BLaER1 (cell line): Measurements from ENCODE around the gene RPGR.

Experiments used
- H3K27ac ChIP-seq: shearing (Covaris generic); formaldehyde crosslinking; 2 replicates; pipeline ENCODE4 v1.8.1; 2022
- H3K27me3 ChIP-seq: shearing (Covaris generic); formaldehyde crosslinking; 2 replicates; pipeline ENCODE4 v1.8.1; 2022
- H3K36me3 ChIP-seq: shearing (Covaris generic); formaldehyde crosslinking; 2 replicates; pipeline ENCODE4 v1.8.1; 2022
- H3K4me1 ChIP-seq: shearing (Covaris generic); formaldehyde crosslinking; 2 replicates; pipeline ENCODE4 v1.8.1; 2022
- H3K4me2 ChIP-seq: shearing (Covaris generic); formaldehyde crosslinking; 2 replicates; pipeline ENCODE4 v1.8.1; 2022
- H3K4me3 ChIP-seq: shearing (Covaris generic); formaldehyde crosslinking; 2 replicates; pipeline ENCODE4 v1.8.1; 2022
- H3K9ac ChIP-seq: shearing (Covaris generic); formaldehyde crosslinking; 2 replicates; pipeline ENCODE4 v1.8.1; 2022
- H3K9me3 ChIP-seq: shearing (Covaris generic); formaldehyde crosslinking; 2 replicates; pipeline ENCODE4 v1.8.1; 2022
- H4K20me1 ChIP-seq: shearing (Covaris generic); formaldehyde crosslinking; 2 replicates; pipeline ENCODE4 v1.8.1; 2022
- Cebpa-rat ChIP-seq: shearing (Covaris generic); IDR thresholded peaks from 2 replicates; pipeline ENCODE4 v1.8.1; 2022

Gene RPGR

DNA sequence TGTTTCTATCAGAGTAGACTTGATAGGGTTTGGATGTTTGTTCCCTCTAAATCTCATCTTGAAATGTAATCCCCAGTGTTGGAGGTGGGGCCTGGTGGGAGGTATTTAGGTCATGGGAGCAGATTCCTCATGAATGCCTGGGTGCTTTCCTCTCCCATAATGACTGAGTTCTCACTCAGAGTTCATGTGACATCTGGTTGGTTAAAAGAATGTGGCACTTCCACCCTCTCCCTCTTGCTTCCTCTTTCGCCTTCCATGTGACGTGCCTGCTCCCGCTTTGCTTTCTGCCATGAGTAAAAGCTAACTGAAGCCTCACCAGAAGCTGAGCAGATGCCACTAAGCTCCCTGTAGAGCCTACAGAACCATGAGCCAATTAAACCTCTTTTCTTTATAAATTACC, 59.3 kb downstream of the RPGR start:
- H3K4me1 ChIP-seq: 0 out of 2 replicates have a peak, but pooled peaks cover 9% of the 10 kb centered on the region
- H3K9ac ChIP-seq: no peak overlapping the region
- H3K27ac ChIP-seq: no peak overlapping the region
- H3K27me3 ChIP-seq: no peaks in the 10 kb centered on the region
- no peaks in the 10 kb centered on the region for H4K20me1 ChIP-seq
- H3K4me3 ChIP-seq: no peak overlapping the region
- no peaks in the 10 kb centered on the region for H3K9me3 ChIP-seq
- no peak overlapping the region for H3K4me2 ChIP-seq
- no peak for TF ChIP-seq Cebpa-rat
- no peaks in the 10 kb centered on the region for H3K36me3 ChIP-seq

DNA sequence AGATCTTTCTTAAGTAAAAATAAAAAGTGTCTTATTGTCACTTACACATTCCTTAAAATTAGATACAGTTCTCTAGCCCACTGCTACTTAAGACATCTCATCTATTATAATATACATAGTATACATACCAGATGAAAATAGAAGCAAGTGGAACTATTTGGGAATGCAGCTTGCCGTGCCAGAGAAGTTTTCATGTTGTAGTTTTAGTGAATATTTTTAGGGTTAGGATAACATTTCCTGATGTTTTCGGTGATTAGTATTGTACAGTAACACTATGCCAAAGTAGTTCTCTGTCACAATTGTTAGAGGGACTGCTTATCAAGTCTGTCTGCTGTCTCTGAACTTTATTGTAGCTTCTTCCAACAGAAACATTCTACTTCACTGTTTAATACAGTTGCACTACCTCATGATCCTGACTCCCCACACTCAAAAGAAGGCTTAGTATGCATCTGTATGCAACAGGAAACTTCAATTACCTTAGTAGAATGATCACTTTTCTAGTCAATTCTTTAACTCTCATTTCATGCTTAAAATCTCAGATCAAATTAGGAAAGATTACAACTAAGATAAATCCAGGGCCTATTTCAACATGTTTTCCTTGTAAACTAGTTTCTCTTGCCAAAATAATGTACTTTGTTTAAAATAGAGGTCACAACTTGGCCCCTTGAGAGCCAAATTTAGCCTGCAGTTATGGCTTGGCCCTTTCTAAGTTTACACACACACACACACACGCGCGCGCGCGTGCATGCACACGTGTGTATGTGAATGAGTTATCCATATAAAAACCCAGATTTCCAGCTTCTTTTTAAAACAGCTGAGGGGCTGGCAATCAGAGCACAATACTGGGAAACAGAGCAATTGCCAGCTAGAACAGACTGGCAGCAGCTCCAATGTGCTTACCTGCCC, 64.3 kb downstream of the RPGR start:
- TF ChIP-seq Cebpa-rat: no peak
- no peak overlapping the region for H3K4me3 ChIP-seq
- no peak overlapping the region for H3K9ac ChIP-seq
- H3K27me3 ChIP-seq: no peaks in the 10 kb centered on the region
- no peak overlapping the region for H3K4me2 ChIP-seq
- no peaks in the 10 kb centered on the region for H3K36me3 ChIP-seq
- H3K4me1 ChIP-seq: no peaks in the 10 kb centered on the region
- H4K20me1 ChIP-seq: no peaks in the 10 kb centered on the region
- H3K27ac ChIP-seq: no peak overlapping the region
- no peaks in the 10 kb centered on the region for H3K9me3 ChIP-seq

DNA sequence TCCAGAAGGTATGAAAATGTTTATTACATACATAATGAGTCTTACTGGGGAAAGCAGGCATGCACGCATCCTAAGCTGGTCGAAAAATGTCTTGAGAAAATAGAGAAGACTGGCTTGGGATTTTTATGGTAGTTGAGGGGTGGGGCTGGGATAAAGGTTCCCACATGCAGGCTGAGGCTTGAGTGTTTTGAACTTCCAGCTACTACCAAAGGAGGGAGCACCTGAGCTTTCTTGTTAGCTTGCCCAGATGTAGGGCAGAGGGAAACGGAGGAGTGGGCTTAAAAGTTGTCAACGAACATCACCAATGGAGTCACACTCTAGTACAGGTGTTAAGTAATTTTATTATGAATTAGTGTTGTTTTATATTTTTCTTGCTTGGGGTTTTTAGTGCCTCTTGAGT, 67.1 kb downstream of the RPGR start:
- no peak overlapping the region for H3K4me3 ChIP-seq
- no peak overlapping the region for H3K27ac ChIP-seq
- no peak overlapping the region for H3K4me2 ChIP-seq
- no peaks in the 10 kb centered on the region for H3K27me3 ChIP-seq
- H3K4me1 ChIP-seq: no peaks in the 10 kb centered on the region
- no peaks in the 10 kb centered on the region for H3K36me3 ChIP-seq
- H3K9ac ChIP-seq: no peak overlapping the region
- H4K20me1 ChIP-seq: no peaks in the 10 kb centered on the region
- H3K9me3 ChIP-seq: no peaks in the 10 kb centered on the region
- TF ChIP-seq Cebpa-rat: no peak

DNA sequence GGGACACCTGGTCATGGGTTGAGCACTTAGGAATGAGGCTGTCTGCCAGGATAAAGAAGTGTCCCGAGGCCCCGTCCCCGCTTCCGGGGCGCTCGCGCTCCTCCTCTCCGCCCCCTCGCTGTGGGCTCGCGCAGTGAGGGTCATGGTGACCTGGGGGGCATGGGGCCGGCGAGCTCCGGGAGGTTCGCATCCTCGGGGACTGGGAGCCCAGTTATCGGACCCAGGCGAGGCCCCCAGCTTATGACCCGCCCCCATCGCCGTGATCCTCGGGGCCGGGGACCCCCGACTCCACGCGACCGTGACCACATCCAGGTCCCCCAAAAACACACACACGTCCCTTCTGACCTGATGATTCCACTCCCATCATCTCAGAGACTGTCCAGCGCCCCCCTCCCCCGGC, 71.3 kb downstream of the RPGR start:
- no peak for TF ChIP-seq Cebpa-rat
- H3K4me2 ChIP-seq: no peak overlapping the region
- H3K27me3 ChIP-seq: no peaks in the 10 kb centered on the region
- H3K9me3 ChIP-seq: no peaks in the 10 kb centered on the region
- no peaks in the 10 kb centered on the region for H3K36me3 ChIP-seq
- no peak overlapping the region for H3K4me3 ChIP-seq
- H3K4me1 ChIP-seq: no peaks in the 10 kb centered on the region
- no peak overlapping the region for H3K9ac ChIP-seq
- no peak overlapping the region for H3K27ac ChIP-seq
- H4K20me1 ChIP-seq: no peaks in the 10 kb centered on the region

DNA sequence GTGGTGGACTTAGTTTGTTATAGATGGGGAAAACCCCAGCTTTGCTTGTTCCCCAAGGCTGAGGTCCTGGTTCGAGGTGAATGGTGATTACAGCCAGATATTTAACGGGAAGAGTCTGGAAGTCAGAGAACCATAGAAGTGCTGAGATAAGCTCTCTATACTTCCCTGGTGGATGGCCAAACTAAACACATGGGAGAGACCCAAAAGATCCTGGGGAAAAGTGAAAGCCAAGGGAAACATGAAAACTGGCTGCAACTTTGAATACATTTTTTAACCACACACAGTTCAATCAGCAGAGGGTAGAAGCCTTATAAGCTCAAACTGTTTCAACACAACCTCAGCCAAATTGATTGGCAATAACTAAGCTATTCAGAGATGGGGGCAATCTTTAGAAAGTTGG, 77.3 kb downstream of the RPGR start:
- no peaks in the 10 kb centered on the region for H3K36me3 ChIP-seq
- no peak overlapping the region for H3K4me3 ChIP-seq
- no peak overlapping the region for H3K4me2 ChIP-seq
- H3K9me3 ChIP-seq: no peaks in the 10 kb centered on the region
- no peak overlapping the region for H3K9ac ChIP-seq
- H3K27ac ChIP-seq: no peak overlapping the region
- no peaks in the 10 kb centered on the region for H3K27me3 ChIP-seq
- H3K4me1 ChIP-seq: no peaks in the 10 kb centered on the region
- no peak for TF ChIP-seq Cebpa-rat
- no peaks in the 10 kb centered on the region for H4K20me1 ChIP-seq

- Histone ChIP-seq H3K36me3 (no peaks in the 10 kb centered on the region), H3K4me1 (no peaks in the 10 kb centered on the region), H3K4me2 (no peak overlapping the region), H3K9ac (no peak overlapping the region), H3K27me3 (no peaks in the 10 kb centered on the region), H4K20me1 (no peaks in the 10 kb centered on the region), H3K27ac (no peak overlapping the region), H3K4me3 (no peak overlapping the region), H3K9me3 (no peaks in the 10 kb centered on the region)
- TF ChIP-seq Cebpa-rat: no peak
Measured at GRCh38 chrX:38247051-38247450, 80.3 kb downstream of the RPGR start.

DNA sequence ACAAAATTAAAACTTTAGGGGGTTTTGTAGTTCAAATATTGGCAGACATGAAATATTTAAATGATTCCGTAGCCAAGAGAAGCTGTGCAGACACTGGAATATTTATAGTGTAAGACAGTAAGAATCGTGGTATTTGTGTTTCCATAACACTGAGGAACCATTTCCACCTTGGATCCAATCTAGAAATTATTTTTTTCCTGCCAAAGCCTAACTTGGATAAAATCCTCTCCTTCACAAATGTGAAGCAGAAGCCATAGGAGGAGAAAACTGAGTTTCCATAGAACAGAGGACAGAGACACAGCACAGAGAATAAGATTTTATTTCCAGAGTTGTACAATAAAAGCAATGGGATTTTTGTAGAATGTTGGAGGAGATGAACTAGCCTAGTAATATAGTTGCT, 86.8 kb downstream of the RPGR start:
- TF ChIP-seq Cebpa-rat: no peak
- H3K9me3 ChIP-seq: no peaks in the 10 kb centered on the region

DNA sequence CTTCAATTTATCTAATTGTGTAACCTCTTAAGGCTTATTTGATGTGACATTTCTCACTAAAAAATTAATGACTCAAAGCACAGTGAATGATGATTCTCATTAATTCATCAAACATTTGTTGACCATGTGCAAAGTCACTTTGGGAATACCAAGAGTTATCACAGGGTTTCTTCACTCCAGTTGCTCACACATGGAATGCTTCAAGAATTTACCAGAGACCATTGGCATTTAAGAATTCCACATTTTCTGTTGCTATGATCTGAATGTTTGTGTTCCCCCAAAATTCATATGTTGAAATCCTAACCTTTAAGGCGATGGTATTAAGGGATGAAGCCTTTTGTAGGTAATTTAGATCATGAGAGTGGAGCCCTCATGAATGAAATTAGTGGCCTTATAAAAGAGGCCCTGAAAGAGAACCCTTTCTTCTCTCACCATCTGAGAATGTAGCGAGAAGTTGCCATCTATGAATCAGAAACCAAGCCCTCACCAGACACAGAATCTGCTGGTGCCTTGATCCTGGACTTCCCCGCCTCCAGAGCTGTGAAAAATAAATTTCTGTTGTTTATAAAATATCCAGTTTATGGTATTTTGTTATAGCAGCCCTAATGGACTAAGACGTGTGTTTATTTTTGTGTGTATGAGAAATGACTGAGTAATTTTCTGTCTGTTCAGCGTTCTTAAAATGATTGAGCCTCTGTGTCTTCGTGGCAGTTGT, 90.3 kb downstream of the RPGR start:
- no peak for TF ChIP-seq Cebpa-rat
- no peak overlapping the region for H3K4me3 ChIP-seq
- H3K4me1 ChIP-seq: no peaks in the 10 kb centered on the region
- H3K27me3 ChIP-seq: no peaks in the 10 kb centered on the region
- no peak overlapping the region for H3K4me2 ChIP-seq
- no peak overlapping the region for H3K9ac ChIP-seq
- H3K36me3 ChIP-seq: no peaks in the 10 kb centered on the region
- no peak overlapping the region for H3K27ac ChIP-seq
- no peaks in the 10 kb centered on the region for H4K20me1 ChIP-seq
- H3K9me3 ChIP-seq: no peaks in the 10 kb centered on the region

More for the DNA sequence above, 86.8 kb downstream of the RPGR start:
- no peaks in the 10 kb centered on the region for H3K4me1 ChIP-seq
- H3K27me3 ChIP-seq: no peaks in the 10 kb centered on the region
- no peak overlapping the region for H3K27ac ChIP-seq
- H3K36me3 ChIP-seq: no peaks in the 10 kb centered on the region
- H3K4me2 ChIP-seq: no peak overlapping the region
- no peak overlapping the region for H3K4me3 ChIP-seq
- H4K20me1 ChIP-seq: no peaks in the 10 kb centered on the region
- H3K9ac ChIP-seq: no peak overlapping the region

DNA sequence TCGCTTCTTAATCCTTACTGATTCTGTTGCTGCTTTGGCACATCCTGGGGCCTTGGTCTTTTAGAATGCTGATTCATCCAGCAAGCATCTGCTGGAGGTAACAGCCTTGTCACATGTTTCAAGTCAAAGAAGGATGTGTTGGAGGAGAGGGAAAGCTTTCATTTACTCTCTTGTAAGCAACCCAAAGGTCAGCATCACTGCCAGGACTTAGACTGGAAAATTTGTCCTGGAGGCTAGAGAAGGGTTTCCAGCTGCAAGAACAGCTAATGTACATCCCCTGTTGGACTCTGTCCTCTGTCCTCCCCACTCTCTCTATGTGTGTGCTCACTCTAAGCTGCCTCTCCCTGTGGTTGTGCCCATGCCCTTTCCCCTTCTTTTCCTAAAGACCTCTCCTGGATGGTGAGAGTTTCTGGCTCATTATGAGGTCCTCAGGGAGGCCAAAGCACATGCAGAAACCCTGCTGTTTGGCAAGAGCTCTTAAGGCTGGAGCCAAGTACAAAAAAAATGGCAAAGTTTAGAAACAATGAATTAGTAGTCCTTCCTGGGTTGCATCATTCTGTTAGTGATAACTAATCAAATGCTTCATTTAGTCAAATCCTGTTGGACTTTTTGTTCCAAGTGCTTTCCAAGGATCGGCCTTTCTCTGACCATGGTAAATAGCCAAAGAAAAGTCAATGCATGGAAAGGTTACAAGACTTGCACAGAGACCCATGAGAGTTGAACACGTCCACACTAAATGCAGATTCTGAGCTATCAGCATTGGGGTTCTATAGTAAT, 93.2 kb downstream of the RPGR start:
- TF ChIP-seq Cebpa-rat: no peak

More for the DNA sequence above, 93.2 kb downstream of the RPGR start:
- H3K9ac ChIP-seq: no peak overlapping the region
- no peaks in the 10 kb centered on the region for H4K20me1 ChIP-seq
- H3K27ac ChIP-seq: no peak overlapping the region
- no peaks in the 10 kb centered on the region for H3K4me1 ChIP-seq
- no peaks in the 10 kb centered on the region for H3K9me3 ChIP-seq
- no peak overlapping the region for H3K4me2 ChIP-seq
- no peaks in the 10 kb centered on the region for H3K36me3 ChIP-seq
- no peak overlapping the region for H3K4me3 ChIP-seq
- no peaks in the 10 kb centered on the region for H3K27me3 ChIP-seq
